NCI-H1436 (cell line): ENCODE data around the gene DUS1L.
A peak's percentile ranks its signal among the peaks of the same experiment; 100 is the strongest.

ENCODE experiments used
- DNase-seq: peaks from one replicate; lab custom pipeline; 2025; lab: John Stamatoyannopoulos, UW

DUS1L gene

DNA sequence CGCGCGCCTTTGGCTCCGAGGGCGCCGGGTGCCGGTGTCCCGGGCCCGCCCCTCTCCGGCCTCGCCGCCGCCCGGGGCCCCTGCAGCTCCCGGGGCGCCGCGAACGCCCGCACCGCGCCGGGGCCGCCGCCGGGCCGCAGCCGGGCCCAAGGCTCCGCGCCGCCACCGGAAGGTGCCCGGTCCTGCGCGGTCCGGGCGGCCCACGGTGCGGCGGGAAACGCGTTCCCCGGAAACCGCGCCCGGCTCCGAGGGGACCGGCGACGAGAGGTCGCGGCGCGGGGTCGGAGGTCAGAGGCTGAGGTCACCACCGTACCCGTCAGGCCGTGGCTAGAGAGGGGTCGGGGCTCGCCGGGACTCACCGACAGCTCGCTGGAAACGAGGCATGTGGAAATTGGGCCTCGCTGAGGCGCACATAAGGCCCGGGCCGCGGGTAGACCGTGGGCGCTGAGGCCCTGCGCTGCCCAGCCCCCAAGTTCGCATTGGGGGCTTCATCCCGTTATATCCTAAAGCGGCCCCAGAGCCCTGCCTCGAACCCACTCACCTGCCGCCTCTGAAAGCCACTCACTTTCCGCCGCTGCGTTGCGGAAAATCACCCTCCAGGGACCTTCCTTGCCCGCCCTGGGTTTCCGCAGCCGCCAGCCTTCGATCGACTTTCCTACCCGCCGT is at the start of gene DUS1L:
TSS of gene DUS1L (minus strand) at position 167 of the 666 bp plus-strand sequence. CDS start 745 bp downstream, outside the sequence.
- peak; percentile 47 for DNase-seq

DNA sequence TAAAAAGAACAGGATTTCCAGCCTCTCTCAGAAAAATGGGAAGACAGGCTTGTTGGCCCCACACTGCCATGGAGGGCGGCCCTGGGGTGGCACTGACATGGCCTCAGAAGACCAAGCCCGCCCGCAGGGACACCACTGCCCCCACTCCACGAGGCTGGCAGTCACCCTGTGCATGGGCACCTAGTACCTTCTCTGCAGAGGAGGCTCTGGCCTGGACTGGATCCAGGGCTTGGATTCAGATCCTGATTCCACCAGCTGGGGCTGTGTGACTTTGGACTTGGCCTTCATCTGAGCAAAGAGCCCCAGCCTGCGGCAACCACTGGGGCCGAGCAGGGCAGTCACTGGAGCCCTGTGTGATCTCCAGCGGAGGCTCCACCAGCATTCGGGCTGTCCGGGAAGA is 49.3 kb upstream of the DUS1L start:
- no peak for DNase-seq

DNA sequence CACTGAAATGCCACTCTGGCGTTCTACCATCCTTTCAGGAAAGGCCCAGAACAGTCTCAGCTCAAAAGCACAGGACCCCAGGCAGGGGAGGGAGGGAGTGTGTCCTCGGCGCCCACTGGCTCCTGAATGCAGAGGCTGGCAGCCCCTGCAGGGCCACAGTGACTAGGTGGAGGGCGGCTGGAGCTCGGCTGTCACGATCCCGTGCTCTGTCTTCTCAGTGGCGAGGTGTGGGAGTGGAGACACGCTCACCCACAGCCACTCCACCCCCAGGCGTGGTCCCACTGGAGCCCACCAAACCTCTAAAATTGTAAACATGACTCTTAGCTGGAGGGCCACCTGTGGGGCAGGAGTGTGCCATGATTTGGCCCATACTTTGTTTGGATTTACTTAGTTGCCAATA is 48.8 kb upstream of the DUS1L start:
- no peak for DNase-seq

DNA sequence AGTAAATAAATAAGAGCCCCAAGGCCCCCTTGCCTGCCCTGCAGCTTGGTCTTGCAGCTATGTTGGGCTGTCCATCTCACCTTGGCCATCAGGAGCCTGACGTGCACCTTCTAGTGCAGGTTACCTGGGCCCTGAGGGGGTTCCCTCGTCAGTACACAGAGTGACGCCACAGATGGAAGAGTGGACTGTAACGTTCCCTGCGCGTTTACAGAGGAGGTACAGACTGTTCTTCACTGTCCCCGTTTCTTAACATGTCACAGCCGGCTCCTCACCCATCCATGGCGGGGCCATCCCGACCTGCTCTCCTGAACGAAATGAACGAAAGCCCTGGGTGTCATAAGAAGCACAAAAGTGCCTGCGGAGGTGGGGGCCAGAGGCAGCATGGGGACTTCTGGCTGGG is 48.3 kb upstream of the DUS1L start:
- DNase-seq: no peak

DNA sequence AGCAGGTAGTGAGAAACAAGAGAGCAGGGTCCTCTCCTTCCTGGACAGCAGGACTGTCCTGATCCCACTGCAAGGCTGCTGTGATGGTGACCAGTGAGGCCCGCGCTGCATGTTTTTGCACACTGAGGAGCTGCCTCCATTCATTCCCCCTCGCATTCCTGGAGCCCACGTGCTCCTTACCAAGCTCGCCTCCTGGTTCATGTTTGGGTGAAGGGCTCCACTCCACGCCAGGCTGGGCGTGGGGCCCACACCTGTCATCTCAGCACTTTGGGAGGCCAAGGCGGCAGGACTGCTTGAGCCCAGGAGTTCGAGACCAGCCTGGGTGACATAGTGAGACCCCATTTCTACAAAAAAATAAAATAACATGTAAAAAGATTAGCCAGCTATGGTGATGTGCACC is 47.8 kb upstream of the DUS1L start:
- no peak for DNase-seq

DNA sequence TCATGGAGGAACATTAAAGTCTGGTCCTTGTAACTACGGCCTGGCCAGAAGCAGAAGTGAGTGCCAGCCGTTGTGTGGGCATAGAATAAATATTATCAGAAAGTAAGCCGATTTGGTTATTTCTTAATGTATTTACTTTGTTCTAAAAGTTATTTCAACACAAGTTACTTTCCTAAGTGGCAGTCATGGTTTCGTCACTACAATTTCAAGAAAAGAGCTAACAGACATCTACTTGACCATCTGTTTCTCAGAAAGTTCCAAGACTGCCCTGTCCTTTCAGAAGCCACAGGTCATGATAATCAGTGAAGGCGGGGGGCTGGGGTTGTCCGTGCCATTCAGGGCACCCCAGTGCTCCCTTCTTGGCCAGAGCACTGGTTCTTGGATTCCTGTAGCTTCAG is 47.3 kb upstream of the DUS1L start:
- DNase-seq: no peak

DNA sequence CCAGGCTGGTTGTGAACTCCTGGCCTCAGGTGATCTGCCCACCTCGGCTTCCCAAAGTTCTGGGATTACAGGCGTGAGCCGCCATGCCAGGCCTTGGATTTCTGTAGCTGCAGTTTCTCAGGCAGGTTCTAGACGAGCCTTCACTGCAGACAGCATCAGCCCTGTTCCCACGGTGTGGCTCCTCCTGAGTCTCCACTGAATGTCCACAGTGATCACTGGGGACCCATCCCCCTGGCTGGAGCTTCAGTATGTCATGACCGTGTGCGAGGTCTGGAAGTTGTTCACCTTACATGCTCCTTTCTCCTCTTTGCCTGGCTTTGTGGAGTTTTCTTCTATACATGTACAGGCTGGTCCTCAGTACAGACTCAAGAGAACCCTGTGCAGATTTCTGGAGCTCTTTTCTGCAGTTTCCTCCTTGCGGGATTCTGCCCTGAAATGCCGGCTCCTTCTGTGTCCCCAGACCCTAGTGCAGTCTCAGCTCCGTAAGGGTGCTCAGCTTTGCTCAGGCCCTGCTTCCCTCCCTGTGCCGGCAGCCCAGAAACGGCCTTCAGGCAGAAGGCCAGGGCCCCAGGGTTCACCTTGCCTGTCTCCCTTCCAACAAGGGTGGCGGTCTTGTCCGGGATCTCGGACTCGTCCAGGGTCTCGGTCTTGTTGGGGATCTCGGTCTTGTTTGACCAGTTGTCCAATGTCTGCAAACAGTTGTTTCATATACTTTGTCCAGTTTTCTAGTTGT is 46.7 kb upstream of the DUS1L start:
- no peak for DNase-seq

DNA sequence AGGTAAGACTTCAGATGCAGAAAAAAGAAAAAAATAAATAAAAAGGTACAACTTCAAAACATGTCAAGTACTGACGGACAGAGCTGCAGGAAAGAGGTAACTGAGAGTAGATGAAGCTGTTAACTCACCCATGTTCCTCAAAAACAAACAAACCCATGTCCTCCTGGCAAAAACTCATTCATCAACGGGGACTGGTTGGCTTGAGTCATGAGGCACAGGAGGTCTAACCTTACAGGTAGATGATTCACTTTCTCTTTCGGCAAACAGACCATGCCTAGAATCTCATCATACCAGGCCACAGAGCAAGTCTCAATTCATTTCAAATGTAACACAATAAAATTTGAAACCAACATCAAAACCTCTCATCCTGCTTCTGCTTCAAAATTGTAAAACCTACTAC is 44.7 kb upstream of the DUS1L start:
- DNase-seq: no peak

DNA sequence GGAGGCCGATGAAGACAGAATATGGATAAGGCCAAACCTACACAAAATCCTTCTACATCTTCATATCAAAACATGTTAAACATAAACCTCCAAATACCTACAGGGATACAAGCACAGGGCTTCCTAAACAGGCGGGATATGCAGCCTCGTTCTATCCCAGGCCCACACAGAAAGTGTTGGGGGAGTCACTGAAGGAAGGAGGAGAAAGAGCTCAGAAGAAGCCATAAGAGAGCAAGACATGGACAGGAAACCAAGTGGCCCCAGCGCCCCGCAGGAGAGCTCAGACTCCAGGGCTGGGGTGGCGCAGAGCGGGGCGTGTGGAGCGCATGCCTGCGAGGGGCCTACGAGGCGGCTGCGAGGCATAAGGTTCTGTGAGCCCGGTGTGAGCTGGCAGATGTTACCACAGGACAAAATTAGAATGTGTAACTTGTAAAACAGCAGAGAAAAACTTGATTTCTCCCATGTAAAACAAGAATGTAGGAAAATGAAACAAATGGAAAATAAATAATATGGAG is 43.4 kb upstream of the DUS1L start:
- no peak for DNase-seq

DNA sequence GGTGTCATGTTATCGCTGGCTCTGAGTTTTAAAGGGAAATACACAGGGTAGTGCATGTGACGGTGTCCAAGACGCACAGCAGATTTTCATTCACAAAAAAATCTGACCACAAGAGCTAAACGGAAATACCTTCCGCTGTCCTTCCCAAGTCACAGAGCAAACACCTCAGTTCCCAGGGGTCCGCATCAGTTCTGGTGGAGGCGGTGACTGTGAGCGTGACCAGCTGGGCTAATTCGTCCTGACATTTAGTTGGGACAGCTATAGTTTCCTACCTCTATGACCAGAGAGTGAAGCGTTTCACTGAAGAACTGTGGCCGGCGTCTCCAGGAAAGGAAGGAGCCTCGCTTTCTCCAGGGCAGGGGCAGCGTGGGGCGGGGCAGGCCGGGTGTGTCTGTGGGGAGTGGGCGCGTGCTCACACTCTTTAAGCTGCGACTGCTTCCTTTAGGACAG is 42.9 kb upstream of the DUS1L start:
- DNase-seq: no peak

DNA sequence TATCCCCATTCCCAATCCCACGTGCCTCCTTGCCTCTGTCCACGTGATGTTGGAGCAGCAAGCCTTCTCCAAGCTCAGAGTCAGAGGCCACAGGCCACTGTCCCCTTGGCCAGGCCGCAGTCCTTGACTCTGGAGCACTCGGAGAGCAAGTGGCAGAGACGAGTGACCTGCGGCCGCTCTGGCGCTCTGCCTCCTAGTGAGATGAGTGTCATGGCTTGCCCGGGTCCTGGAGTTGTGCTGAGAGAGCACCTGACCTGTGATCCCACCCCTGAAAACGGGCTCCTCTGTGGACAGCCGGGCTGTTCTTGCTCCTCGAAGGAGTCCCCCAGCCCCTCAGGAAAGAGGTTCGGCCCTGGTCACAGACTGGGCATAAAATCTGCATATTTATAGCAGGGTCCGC is 42.4 kb upstream of the DUS1L start:
- no peak for DNase-seq

DNA sequence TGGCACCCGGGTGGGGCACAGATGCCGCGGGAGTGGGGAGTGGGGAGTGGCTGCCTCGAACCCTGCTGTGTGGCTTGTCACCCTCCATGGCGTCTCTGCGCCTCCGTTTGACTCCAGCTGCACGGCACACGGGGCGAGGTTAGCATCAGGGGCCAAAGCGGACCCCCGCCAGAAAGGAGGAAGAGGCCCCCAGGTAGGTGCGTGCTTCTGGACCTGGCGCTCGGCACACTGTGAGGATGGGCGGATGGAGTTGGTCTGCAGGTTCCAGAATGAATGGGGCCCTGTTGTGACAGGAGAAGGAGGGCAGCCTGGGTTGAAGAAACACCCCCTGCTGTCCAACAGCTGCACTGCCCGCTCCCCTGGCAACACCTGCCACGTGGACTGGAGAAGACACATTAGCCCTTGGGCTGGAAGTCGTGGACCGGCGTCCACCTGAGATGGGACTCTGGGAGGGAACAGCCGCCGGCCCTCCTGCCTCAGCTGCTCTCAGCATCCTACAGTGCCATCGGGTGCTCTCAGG is 41.8 kb upstream of the DUS1L start:
- DNase-seq: no peak

DNA sequence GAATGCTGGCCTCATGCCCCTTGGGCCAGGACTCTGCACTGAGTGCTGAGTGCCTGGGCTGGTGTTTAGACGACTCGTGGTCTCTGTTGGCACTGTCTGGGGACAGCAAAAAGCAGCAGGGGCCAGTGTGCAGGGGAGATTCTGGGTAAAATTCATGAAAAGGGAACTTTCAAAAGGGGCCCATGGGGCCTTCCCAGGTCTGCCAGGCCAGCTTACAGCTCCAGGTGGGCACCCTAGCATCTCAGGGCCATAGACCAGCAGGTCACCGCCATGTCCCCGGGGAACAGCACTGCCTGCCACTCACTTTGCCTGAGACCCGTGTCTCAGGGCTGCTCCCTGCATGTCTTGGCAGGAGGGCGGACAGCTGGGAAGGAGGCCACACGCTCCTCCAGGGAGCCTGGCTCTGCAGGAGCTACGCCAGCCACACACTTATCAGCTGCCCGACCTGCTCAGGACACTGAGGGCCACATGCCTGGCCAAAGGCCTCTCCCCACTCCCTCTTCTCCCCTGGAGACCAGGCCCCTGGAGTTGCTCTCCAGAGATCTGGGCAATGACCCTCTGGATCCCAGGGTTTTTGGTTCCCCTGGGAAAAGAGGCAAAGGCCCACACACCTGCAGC is 41.2 kb upstream of the DUS1L start:
- no peak for DNase-seq

DNA sequence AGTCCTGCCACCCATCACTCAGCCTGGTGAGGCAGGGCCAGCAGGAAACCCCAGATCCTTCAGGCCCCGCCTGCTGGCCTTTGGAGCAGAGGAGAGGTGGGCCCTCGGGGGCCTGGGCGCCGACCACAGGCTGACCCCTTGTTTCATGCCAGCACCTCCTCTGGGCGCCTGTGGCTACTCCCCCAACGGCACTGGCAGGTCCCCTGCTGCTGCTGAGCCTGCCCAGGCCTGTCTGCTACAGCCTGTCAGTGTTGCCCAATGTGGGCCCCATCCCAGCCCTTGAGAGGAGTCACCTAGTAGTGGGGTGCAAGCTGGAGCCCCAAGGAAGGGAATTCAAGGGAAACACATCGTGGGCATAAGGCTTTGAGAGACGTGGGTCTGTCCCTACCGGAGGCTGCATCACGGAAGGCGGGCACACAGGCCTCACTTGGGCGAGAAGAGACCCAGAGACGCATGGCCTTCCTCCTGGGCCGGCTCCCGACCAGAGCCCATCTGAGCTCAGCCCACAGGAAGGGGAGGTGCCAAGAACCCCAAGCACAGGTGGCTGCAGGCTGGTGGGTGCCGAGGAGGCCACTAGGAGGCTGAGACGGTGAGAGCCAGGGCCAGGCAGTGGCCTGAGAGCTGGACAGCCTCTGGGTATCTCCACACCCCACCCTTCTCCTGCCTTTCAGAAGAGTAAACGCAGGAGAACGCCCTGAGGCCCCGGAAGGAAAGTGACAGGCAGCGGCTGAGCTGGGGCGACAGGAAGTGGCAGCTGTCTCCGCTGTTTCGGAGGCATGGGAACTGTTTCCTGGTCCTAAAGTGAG is 40.5 kb upstream of the DUS1L start:
- DNase-seq: peak; percentile 75

DNA sequence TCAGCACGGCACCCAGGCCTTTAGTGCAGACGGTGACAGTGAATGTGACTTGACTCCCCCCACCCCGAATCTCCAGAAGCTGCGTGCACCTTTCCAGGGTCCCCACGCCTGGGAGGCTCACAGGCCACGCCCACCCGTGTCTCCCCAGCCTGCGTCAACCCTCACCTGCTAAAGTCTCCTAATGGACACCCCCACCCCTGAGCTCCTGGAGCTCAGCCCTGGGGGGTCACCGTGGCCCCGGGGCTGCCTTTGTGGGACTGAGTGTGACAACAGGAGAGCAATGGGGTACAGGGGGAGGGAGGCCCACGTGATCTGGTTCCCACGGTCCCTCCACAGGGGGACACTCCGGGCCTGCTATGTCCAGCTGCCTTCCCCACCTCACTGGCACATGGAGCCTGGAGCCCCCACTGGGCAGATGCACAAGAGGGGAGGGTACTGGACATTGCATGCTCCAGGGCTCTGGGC is 39.8 kb upstream of the DUS1L start:
- no peak for DNase-seq

DNA sequence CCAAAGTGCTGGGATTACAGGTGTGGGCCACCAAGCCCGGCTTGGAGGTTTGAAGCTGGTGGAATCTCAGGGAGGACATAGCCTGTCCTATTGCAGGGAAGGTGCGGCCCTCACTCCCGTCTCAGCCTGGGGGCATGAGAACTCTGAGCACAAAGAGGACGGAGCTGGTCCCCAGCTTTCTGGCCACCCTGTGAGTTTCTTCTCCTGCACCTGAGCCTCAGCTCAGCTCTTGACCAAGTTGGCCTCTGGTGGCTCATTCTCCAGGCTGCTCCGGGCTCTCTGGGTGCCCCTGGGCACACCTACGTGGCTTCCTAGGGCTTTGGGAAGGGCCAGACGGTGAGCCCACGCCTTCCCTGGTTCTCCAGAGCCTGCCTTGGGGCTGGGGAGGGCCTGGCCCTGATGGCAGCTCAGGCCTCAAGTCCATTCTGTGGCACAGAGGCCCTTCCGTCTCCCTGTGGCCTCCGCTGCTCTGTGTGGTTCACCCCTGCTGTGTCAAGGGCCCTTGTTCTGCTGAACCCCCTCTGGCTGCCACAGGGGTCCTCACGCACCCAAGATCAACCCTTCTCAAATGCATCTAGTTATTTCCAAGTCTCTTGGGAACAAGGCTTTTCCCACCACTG is 39.3 kb upstream of the DUS1L start:
- no peak for DNase-seq

DNA sequence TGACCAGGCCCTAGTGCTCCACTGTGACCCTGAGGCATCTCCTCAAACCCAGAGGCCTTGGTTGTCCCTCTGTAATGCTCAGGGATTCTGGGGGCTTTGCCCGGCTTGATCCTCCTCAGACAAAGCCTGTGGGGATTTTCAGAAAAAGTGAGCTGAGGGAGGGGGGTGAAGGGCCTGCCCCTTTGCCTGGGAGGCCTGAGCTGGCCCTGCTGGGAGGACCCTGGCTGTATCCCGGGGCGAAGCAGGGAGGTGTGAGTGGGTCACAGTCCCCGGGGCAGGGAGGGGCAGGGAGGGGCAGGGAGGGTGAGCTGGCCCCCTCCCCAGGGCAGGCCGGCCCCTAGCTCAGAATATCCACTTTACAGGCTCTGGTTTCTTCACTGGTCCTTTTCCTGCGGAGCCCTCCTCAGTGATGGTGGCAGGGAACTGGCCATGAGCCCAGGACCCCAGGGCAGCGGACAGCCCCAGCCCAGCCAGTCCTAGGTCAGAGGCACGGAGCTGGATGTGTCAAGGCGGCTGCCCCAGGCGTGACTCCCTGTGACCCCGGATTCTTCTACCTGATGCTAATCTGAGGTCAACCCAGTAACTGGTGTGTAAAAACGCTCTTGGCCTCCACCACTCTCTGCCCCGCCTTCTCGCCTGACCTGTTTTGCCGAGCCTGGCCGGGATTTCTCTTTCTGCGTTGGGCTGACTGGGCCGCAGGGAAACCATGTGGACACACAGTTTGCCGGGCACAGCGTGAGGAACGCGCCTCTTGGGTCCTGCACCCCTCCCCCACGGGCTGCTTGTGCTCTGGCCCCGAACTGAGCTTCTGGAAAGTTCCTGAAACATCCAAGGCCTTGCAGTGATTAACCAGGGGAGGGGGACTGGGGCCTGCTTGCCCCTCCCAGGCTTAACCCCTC is 38.2 kb upstream of the DUS1L start:
- no peak for DNase-seq

DNA sequence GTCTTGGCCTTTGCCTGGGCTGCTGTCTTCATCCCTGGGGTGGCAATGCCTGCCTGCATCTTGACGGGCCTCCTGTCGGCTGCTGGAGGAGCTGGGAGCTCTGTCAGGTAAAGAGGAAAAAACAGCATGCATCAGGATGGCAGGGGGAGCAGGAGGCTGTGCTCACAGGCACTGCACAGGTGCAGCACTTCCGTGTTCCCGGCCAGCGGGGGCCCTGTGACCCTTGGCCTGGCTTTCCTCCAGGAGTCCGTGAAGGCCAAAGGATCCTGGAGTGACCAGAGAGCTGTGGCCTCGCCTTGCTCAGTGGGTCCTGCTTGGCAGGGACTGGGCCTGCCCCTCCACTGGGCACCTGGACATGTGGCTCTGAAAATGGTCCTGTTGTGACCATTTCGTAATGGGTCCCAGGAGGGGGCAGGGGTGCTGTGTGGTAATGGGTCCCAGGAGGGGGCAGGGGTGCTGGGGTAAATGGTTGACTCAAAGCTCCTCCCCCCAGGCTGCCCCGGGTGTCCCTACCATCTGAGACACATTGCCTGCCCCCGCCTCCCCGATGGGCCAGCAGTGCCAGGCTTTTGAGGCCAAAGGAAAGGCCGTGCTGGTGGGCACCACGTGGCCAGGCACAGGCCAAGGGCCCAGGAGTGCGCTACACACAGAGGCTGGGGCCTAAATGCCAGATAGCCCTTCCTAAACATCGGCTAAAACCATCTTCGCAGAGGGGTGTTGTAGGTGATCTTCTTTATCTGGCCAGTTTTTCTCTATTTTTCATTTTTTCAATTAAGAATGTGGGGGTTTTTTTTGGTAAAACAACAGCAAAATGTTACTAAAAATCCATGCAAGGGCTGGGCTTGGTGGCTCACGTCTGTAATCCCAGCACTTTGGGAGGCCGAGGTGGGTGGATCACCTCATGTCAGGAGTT is 36.4 kb upstream of the DUS1L start:
- no peak for DNase-seq

DNA sequence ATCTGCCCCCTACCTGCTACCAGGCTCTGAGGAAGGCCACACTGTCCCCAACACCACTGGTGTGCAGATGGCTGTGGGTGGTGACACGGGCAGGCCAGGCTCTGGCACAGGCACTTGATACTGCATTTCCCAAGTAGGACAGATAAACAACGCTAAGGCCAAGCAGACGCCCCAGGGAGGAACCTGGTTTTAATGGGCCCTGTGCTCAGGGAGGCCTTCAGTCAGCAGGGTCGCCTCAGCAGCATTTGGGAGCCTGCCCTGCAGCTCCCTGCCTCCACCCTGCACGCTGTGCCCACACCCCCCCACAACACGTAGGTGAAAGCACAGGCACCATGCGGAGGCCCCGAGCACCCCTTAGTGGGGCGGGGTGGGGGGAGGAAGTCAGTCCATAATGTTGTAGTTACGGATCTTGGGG is 35.7 kb upstream of the DUS1L start:
- DNase-seq: no peak
